ENCODE results near the gene FETUB.
"Not testable (repeated sequence)": the region's sequence is repeated elsewhere in the genome, so short reads cannot be mapped to it uniquely, and the experiment has no call there.

FETUB gene

GRCh38 chr3:186686475-186686874, 46.3 kb downstream of the FETUB start:
- H3K27me3 ChIP-seq (ENCODE audit: low read depth); H3K9me3 ChIP-seq; H3K4me1 ChIP-seq; DNase-seq (ENCODE audit: low spot score in 2 of 2); H3K4me3 ChIP-seq; H3K36me3 ChIP-seq (replicated peaks); in situ Hi-C loops (cut with MboI; ENCODE audit: low sequenced_read_pairs): not testable (repeated sequence)

- Histone ChIP-seq H3K4me3 (no peak overlapping the region), H3K36me3 (replicated peaks) (no peaks in the 10 kb centered on the region), H3K27me3 (ENCODE audit: low read depth) (peaks cover 4% of the 10 kb centered on the region; the same call in 1 of the 2 replicates), H3K4me1 (peaks cover 8% of the 10 kb centered on the region; the same call in 1 of the 2 replicates), H3K9me3 (no peaks in the 10 kb centered on the region)
- in situ Hi-C loops (cut with MboI; ENCODE audit: low sequenced_read_pairs), result no loop called here
- no peak for DNase-seq (ENCODE audit: low spot score in 2 of 2)
Measured at GRCh38 chr3:186687120-186687651, 47.0 kb downstream of the FETUB start.

GRCh38 chr3:186690304-186690703, 50.1 kb downstream of the FETUB start:
- H3K9me3 ChIP-seq; DNase-seq (ENCODE audit: low spot score in 2 of 2); in situ Hi-C loops (cut with MboI; ENCODE audit: low sequenced_read_pairs); H3K36me3 ChIP-seq (replicated peaks); H3K27me3 ChIP-seq (ENCODE audit: low read depth); H3K4me3 ChIP-seq; H3K4me1 ChIP-seq: not testable (repeated sequence)

GRCh38 chr3:186691676-186692075, 51.5 kb downstream of the FETUB start:
- no peaks in the 10 kb centered on the region for H3K4me1 ChIP-seq
- in situ Hi-C loops (cut with MboI; ENCODE audit: low sequenced_read_pairs), result no loop called here
- H3K27me3 ChIP-seq (ENCODE audit: low read depth), result peaks cover 9% of the 10 kb centered on the region; the same call in 1 of the 2 replicates
- no peak for DNase-seq (ENCODE audit: low spot score in 2 of 2)
- no peak overlapping the region for H3K4me3 ChIP-seq
- no peaks in the 10 kb centered on the region for H3K36me3 ChIP-seq (replicated peaks)
- H3K9me3 ChIP-seq, result no peaks in the 10 kb centered on the region

GRCh38 chr3:186693843-186694242, 53.6 kb downstream of the FETUB start:
- no peaks in the 10 kb centered on the region for H3K4me1 ChIP-seq
- H3K4me3 ChIP-seq, result no peak overlapping the region
- H3K36me3 ChIP-seq (replicated peaks), result no peaks in the 10 kb centered on the region
- no peak for DNase-seq (ENCODE audit: low spot score in 2 of 2)
- H3K27me3 ChIP-seq (ENCODE audit: low read depth), result peaks cover 9% of the 10 kb centered on the region; the same call in 1 of the 2 replicates
- in situ Hi-C loops (cut with MboI; ENCODE audit: low sequenced_read_pairs), result no loop called here
- no peaks in the 10 kb centered on the region for H3K9me3 ChIP-seq

- no peak for DNase-seq (ENCODE audit: low spot score in 2 of 2)
- Histone ChIP-seq H3K4me1 (no peaks in the 10 kb centered on the region), H3K4me3 (no peak overlapping the region), H3K36me3 (replicated peaks) (no peaks in the 10 kb centered on the region), H3K27me3 (ENCODE audit: low read depth) (peaks cover 9% of the 10 kb centered on the region; the same call in 1 of the 2 replicates), H3K9me3 (no peaks in the 10 kb centered on the region)
- in situ Hi-C loops (cut with MboI; ENCODE audit: low sequenced_read_pairs), result no loop called here
Measured at GRCh38 chr3:186694288-186695032, 54.3 kb downstream of the FETUB start.

GRCh38 chr3:186696522-186696921, 56.3 kb downstream of the FETUB start:
- Histone ChIP-seq H3K4me3 (no peak overlapping the region), H3K36me3 (replicated peaks) (no peaks in the 10 kb centered on the region), H3K4me1 (peaks cover 3% of the 10 kb centered on the region; the same call in 1 of the 2 replicates), H3K27me3 (ENCODE audit: low read depth) (peaks cover 4% of the 10 kb centered on the region; the same call in 1 of the 2 replicates), H3K9me3 (no peaks in the 10 kb centered on the region)
- DNase-seq (ENCODE audit: low spot score in 2 of 2), result no peak
- in situ Hi-C loops (cut with MboI; ENCODE audit: low sequenced_read_pairs), result no loop called here

GRCh38 chr3:186697510-186697909, 57.3 kb downstream of the FETUB start:
- 0 out of 2 replicates have a peak, but pooled peaks cover 2% of the 10 kb centered on the region for H3K27me3 ChIP-seq (ENCODE audit: low read depth)
- in situ Hi-C loops (cut with MboI; ENCODE audit: low sequenced_read_pairs), result no loop called here
- H3K4me3 ChIP-seq, result no peak overlapping the region
- no peak for DNase-seq (ENCODE audit: low spot score in 2 of 2)
- H3K4me1 ChIP-seq, result peaks cover 7% of the 10 kb centered on the region
- no peaks in the 10 kb centered on the region for H3K9me3 ChIP-seq
- H3K36me3 ChIP-seq (replicated peaks), result no peaks in the 10 kb centered on the region

GRCh38 chr3:186700267-186700666, 60.1 kb downstream of the FETUB start:
- H3K4me1 ChIP-seq, result peaks cover 12% of the 10 kb centered on the region
- in situ Hi-C loops (cut with MboI; ENCODE audit: low sequenced_read_pairs), result no loop called here
- no peaks in the 10 kb centered on the region for H3K9me3 ChIP-seq
- H3K36me3 ChIP-seq (replicated peaks), result no peaks in the 10 kb centered on the region
- H3K4me3 ChIP-seq, result no peak overlapping the region
- H3K27me3 ChIP-seq (ENCODE audit: low read depth), result no peaks in the 10 kb centered on the region
- no peak for DNase-seq (ENCODE audit: low spot score in 2 of 2)

GRCh38 chr3:186702451-186702850, 62.3 kb downstream of the FETUB start:
- H3K27me3 ChIP-seq (ENCODE audit: low read depth); in situ Hi-C loops (cut with MboI; ENCODE audit: low sequenced_read_pairs); H3K4me3 ChIP-seq; H3K9me3 ChIP-seq; H3K36me3 ChIP-seq (replicated peaks): not testable (repeated sequence)
- peaks cover 12% of the 10 kb centered on the region for H3K4me1 ChIP-seq
- peak; percentile 55 to 75 for DNase-seq (ENCODE audit: low spot score in 2 of 2)
